Hematopoietic multipotent progenitor cell treated with erythropoietin and hydrocortisone succinate and interleukin-3 and kit ligand, for 8 days (in vitro differentiated cells): Measurements from ENCODE around the gene WNT11.
A peak's percentile ranks its signal among the peaks of the same experiment; 100 is the strongest.

Experiments
- DNase-seq: peaks from one replicate; pipeline ENCODE4 v3.0.0-alpha.2; 2015

Gene WNT11

GRCh38 chr11:76237914-76238313, 31.6 kb upstream of the WNT11 start:
- DNase-seq, result peak; percentile 13

GRCh38 chr11:76237000-76237649, 30.8 kb upstream of the WNT11 start:
- DNase-seq, result no peak

- peak; percentile 74 for DNase-seq
Measured at GRCh38 chr11:76236092-76236999, 30.0 kb upstream of the WNT11 start.

- DNase-seq, result peak; percentile 93
Measured at GRCh38 chr11:76235233-76236091, 29.2 kb upstream of the WNT11 start.

GRCh38 chr11:76234416-76235232, 28.3 kb upstream of the WNT11 start:
- DNase-seq, result peak; percentile 75

GRCh38 chr11:76234021-76234415, 27.7 kb upstream of the WNT11 start:
- DNase-seq, result peak; percentile 33

- DNase-seq, result no peak
Measured at GRCh38 chr11:76233196-76233921, 27.1 kb upstream of the WNT11 start.

GRCh38 chr11:76232026-76232665, 25.8 kb upstream of the WNT11 start:
- no peak for DNase-seq

- no peak for DNase-seq
Measured at GRCh38 chr11:76231121-76231738, 24.9 kb upstream of the WNT11 start.

GRCh38 chr11:76230392-76230791, 24.1 kb upstream of the WNT11 start:
- no peak for DNase-seq

- DNase-seq, result no peak
Measured at GRCh38 chr11:76229690-76230240, 23.5 kb upstream of the WNT11 start.

GRCh38 chr11:76228875-76229149, 22.5 kb upstream of the WNT11 start:
- no peak for DNase-seq

GRCh38 chr11:76228071-76228874, 22.0 kb upstream of the WNT11 start:
- no peak for DNase-seq

- DNase-seq, result no peak
Measured at GRCh38 chr11:76226626-76227025, 20.3 kb upstream of the WNT11 start.

GRCh38 chr11:76225122-76225611, 18.9 kb upstream of the WNT11 start:
- no peak for DNase-seq

GRCh38 chr11:76224461-76225121, 18.3 kb upstream of the WNT11 start:
- no peak for DNase-seq

GRCh38 chr11:76221365-76221764, 15.1 kb upstream of the WNT11 start:
- DNase-seq, result no peak

GRCh38 chr11:76219243-76219642, 12.9 kb upstream of the WNT11 start:
- DNase-seq, result no peak
